GM04503 (cell line): ENCODE data around the gene LRMDA.
A peak's percentile ranks its signal among the peaks of the same experiment; 100 is the strongest.

ENCODE experiments used
- DNase-seq: peaks from one replicate; pipeline ENCODE4 v3.0.0-alpha.2; 2012; ENCODE audit warnings: low read depth

Gene LRMDA

DNA sequence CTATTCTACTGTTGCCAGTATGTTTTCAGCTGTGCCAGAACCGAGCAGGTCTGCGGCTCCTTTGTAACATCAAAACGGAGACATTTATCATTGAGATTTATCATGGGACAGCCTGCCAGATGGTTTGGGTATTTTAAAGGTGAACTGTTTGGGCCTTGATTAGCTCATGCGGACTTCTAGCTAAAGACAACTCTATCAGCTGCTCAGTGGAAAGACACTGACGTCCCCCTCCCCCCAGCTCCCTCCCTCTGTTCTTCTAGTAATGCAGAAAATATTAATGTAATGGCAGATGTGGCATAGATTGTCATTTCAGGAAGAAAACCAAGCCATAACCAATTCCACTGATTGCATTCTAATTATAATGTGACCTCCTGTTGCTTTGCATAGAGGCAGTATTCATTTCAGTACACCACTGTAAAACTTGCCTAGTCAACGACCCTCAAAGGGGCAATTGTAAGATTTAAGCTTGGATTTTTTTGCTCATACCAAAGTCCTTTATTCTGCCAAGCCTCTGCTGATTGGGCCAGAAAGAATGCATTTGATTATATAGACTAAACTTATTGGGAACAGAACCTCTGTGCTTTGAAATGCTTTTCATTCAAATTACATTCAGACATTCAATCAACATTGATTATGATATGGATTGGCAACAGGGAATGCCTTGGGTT is 966.8 kb downstream of the LRMDA start:
- DNase-seq, result no peak

DNA sequence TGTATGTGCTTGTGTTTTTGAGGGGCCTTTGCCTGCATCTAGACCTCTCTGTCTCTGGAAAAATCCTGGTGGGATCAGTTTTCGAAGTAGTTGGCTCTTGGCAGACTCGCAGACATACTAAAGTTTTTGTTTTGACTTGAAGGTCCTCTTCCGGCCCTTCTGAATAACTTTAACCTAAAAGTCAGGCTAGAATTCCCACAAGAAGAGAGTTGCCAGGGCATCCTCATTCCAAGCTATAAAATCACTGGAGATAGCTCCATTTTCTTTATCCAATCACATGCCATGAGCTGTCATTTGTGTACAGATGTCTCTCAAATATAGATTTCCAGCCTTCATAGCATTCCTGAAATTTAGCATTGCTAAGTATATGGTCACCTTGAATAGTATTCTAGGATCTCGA is 967.8 kb downstream of the LRMDA start:
- DNase-seq, result no peak

DNA sequence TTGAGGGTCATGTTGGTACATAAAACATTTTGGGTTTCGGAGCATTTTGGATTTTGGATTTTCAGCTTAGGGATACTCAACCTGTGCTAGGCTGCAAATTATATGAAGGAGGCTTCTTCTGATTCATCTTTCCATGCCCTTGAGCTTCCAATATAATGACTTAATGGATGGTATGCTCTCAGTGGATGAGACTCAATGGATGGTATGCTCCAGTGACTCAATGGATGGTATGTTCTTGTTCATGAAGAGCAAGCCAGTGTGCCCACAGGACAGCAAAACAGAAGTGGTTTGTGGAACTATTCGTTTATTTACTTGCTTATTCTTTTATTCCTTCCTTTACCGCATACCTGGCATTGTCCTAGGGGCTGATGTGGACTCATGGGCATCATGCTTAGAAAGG is 969.6 kb downstream of the LRMDA start:
- no peak for DNase-seq

DNA sequence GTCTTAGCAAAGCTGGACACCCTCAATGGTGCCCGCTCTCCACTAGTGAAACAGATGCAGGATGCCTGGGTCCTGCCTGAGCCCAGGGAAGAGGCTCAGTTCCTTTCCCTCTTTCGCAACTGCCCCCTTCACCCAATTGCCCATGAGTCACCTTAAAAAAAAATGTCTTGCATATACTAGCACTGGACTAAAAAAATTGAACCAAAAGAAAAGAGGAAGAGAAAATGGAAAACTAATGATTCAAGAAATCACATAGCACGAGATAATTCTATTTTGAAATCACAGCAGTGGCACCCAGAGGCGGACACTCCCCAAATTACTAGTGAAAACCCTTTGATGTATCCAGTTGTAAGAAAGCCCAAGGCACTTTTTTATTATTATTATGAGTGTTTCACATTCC is 972.5 kb downstream of the LRMDA start:
- DNase-seq, result peak; percentile 44

DNA sequence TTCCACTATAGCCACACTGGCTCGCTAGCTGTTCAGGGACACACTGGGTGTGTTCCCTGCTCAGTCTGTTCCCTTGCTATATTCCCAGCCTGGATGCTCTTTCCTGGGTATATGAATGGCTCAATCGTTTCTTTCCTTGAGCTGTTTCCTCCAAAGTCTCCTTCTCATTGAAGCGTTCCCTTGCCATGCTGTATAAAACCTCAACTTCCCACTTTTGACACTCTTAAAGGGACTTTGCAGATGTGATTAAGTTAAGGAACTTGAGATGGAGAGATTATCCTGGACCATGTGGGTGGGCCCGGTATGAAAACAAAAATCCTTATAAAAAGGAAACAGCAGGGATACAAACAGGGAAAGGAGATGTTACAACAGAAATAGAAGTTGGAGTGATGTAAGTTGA is 973.1 kb downstream of the LRMDA start:
- DNase-seq, result no peak

DNA sequence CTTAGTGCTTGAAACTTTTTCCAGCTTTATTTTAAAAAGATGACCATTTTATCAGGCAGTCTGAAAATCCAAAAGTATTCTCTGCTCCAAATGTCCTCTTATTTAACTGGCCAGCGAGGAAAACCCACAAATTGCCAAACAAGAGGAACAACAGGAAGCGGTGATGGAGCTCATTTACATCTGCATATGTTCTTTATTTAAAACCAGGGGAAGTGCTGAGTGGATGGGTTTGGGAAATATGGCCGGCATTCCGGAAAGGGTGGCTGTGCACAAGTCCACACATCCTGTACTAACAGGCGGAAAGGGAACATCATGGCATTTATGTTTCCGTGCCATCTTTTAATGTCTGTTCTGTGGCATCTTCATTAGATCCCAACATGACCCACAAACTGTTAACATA is 974.5 kb downstream of the LRMDA start:
- no peak for DNase-seq

DNA sequence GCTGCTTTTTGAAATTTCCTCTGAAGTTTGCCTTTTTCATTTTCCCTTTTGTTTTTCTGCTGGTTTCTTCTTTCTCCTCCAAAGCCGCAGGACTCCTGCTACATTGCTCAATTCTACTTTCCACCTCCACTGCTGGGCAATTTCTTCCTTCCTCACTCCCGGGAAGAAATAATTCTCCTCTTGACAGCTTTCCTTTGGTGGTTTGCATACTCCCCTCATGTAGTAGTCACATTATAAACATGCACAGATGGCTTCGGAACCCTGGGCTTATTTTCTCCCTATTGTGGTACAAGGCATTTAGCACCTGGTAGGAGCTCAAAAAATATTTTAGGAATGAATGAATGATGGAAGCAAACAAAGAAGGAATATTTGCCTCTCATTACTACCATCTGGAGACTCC is 977.2 kb downstream of the LRMDA start:
- no peak for DNase-seq

DNA sequence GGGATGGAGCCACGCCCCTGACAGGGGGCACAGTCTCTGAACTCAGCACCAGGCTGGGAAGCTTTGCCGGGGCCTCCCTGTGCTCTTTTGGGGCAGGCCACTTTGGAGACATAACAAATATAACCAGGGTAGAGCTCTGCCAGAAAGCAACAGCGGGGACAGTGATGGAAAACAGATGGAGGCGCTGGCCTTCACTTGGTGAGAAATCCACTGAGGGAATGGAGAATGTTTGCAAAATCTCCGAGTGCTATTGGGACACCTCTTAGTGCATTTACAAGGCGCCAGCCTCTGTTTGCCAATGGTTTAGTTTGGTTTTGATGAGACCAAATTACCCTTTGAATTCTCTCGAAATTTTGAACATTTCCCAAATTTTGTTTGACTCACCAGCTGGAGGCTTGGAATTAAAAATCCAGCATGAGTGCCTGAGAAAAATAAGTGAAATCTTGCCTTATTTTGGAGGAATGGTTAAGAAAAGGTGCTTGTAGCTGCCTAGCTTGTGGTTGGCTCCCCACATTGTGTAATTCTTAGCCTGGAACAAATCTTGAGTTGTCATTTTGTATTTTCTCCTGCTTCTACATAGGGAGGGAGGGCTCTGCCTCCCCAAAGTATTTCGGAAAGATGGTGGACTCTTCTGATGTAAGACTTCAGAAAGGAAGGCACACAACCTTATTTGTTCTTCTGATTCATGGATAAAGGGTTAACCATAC is 980.5 kb downstream of the LRMDA start:
- DNase-seq, result peak; percentile 89

DNA sequence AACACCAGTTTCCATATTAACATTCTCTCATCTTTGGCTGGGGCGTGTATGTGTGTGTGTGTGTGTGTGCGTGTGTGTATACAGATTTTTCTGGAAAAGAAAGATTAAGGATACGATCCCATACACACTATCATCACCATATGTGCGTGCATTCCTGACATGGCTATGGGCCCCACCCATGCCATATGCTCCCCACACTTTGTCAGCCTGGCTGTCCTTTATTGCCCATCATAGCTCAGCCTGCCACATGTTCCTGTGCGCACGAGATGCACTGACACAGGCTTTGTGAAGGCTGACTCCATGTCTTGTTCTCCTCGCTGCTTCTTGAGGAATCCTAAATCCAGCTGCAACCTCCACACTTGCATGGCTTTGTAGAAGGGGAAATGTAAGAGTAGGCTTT is 984.1 kb downstream of the LRMDA start:
- no peak for DNase-seq

DNA sequence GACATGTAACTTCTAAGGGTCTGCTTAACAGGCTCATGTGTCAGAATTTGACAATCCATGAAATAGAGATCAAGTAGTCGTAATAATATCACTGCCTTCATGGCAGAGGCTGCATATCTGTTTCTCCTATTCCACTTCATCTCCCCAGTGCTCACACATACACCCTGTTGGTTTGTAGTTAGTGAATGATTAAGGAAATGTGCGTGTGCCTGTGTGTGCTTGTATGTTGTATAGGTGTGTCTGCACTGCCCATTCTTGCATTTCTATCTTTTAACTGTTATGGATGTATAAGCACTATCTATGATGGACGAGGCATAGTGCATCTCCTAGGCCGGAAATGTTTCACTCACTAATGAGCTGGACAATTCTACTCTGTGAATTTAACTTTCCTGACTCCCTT is 985.2 kb downstream of the LRMDA start:
- DNase-seq, result no peak

DNA sequence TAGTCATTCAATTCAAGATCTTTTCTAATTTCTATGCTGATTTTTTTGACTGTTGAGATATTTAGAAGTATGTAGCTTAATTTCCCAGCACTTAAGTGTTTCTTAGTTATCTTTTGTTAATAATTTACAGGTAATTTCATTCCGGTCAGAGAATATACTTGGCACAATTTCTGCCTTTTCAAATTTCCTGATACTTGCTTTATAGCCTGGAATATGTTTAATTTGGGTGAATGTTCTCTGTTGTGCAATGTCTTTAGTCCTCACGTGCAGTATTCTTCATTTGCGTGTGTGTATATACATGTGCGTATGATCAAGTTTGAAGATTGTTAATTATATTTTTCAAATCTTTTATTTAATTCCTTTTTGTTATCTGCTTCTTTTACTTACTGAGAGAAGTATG is 989.3 kb downstream of the LRMDA start:
- DNase-seq, result no peak

DNA sequence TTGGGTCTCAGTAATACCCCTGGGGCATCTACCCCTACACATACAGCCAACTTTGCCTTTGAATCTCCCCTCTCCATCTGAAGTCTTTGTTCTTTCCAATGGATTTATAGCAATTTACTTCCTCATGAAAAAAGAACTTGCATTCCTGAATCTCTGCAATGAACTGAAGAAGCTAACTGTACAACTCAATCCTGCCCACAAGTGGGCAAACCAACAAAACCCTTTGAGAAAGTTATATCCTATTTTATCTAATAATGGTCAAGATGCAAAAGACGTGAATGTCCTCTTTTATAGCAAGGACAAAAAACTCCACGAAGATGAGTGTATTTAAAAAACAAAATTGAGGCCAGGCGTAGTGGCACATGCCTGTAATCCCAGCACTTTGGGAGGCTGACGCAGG is 991.3 kb downstream of the LRMDA start:
- no peak for DNase-seq

DNA sequence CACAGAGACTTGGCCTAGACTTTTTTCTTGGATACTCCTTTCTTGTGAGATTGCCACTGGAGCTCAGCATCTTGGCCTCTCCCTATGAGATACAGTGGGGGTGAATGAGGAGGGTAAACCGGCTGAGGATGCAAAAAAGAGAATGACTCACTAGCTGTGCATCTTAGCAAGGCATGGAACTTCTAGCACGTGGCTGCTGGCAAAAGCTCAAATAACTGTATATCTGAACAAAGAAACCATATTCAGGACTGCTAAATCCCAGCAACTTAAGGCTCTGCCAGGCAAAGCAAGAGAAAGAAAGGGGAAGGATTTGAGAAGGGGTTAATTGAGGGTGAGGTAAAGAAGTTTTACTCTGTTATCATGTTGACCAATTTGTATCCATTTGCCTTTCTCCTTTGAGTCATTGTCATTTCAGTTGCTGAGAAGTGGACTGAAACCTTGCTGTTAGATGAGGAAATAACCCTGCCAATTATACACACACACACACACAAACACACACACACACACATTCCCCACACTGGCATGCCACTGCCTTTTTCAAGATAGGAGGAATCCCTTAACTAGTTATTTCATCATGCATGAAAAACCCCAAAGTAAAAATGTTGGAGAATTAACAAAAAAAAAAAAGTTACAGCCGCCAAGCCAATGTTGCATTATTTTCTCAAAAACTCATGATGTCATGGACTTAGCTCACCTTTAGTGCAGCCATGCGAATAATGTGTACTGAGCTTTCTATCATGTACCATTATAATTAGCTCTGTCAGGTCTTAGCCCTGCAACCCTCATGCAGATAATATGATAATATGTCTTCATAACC is 997.3 kb downstream of the LRMDA start:
- peak; percentile 64 for DNase-seq

DNA sequence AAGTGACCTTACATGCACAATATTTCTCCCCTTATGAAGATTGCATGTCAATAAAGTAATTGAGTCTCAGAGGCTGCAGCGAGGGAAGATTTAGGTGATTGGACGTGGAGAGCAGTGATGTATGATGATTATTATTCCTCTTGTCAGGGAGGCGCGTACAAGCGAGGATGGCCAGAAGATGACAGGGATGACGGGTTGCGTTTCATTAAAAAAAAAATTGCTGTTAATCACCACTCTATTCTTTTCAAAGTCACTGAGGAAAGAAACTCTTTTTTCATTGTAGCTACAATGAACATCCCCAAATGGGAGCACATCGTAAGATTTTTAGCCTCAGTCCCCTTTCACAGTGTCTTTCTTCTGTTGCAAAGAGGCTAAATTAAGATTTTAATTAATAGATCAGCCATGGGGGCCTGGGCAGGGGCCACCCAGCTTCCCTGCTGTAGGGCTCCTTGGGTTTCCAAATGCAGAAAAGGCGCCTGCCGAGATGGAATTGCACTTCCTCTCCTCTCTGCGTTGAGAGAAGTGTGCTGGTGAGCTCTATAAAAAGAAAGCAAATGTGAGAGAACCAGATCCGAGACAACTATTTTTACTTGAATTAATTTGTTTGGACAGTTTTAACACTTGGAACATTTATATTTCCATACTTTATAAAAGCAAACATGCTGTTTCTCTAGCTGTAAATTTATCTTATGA is 998.1 kb downstream of the LRMDA start:
- DNase-seq, result no peak

DNA sequence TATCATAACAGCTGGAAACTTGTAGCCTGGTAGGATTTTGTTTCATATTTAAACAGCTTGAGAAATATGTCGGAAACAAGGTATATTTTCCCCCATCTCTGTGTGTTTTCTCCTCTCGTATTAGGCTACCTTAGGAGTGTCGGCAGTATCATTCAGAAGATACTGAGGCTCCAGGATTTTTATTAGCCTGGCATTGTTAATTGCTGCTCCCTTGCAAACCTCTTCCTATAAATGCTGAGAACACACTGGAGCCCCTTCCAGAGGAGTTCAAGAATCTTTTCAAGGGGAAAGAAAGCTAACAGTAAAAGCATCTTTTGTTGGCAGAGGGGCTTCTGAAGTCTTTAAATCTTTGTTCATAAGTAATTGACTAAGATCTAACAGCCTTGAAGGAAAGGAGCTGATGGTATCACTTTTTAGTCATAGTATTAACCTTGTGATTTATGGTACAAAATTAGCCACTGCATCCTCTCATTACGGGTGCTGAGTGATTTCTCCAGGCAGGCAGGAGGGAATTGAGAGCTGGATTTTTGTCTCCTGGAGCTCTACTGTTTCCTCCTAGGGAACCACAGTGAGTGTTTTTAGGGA is 998.7 kb downstream of the LRMDA start:
- no peak for DNase-seq

DNA sequence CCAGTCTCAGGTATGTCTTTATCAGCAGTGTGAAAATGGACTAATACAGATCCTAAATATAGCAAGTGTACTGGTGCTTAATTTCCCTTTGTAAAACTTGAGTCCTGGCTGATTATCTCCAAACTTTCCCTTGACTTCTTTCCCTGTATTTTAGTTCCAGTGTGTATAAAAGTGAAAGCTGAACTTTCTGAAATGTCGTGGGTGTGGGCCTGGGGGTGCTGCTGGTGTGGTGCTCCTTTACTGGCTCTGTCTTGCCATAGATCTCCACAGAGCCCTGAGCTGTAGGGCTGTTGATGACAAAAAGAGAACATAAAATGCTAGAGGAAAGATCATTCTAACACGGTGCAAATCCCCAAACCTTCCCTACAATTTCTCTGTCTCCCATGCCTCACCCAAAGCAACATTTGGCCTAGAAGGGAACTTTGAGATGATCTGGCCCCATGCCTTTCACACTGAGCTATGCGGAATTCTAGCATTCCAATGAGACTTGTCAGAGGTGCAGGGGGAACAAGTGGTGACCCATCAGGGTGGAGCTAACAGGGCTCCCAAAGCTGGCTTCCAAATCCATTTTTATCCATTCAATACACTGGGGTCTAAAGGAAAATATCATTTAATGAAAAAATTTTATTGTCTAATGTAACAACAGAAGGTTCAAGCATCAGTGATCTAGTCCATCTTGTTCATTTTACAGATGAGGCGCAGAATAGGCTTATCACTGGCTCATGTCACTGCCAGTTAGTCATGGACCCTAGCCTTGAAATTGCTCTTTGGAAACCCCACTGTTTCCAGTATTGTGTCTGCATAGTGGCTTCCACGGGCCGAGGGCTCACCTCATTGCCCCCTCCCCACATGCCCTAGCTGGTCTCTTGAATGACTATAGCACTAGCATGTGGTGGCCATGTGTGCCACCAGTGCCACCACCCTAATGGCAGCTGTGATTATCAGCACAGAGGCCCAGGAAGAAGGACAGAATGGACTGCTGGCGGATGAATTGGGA is 1000.9 kb downstream of the LRMDA start:
- DNase-seq, result peak; percentile 75

DNA sequence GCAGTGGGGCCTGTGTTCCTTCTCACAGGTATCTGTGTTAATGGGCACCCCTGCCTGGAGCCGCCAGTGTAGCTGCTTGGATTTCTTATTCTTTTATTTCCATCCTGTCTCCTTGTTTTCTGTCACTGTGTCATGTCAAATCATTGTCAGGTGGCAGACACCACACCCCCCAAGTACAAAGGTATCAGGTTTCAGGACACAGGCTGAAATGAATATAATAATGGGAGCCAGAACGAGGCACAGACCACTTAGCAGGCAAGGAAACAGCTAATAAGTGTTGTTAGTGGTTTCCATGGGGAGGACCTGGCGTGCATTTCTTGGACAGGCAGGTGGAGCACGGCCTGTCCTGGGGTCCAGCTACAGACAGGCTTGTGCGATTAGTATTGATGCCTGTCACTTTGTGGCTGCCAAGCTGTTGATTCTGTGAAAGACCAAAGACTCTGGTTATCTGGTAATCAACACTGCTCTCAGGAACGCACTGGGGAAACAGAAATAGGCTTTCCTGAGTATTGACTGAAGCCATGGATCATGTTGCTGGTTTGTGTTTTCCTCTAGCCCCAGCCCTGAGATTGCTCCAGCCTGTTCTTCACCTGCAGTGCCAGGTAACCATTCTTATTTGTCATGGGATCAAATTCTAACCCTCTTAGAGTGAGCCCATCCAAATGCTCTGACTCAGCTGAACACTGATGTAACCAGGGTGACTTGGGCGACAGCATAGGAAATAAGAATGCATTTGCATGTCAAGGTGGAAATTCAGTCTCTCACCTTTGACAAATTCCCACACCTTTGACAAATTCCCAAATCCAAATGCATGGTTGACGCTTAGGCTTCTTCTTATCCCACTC is 1002.0 kb downstream of the LRMDA start:
- DNase-seq, result no peak

DNA sequence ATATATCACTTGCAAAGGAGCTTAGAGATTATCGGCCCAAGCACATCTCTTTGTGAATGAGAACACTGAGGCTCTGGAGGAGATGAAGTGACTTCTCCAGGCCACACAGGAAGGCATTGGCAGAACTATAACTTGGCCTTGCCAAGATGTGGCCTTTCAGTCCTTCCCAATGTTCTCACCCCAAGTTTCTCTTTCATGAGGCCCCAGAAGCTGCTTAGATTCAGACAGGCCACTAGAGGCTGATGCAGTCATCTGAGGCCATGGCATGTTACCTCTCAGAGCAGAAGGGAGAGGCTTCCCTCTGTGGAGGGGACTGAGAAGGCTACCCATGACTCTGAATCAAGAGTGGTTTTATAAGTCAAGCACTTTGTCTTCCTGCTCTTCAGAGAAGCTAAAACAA is 1003.7 kb downstream of the LRMDA start:
- DNase-seq, result no peak

DNA sequence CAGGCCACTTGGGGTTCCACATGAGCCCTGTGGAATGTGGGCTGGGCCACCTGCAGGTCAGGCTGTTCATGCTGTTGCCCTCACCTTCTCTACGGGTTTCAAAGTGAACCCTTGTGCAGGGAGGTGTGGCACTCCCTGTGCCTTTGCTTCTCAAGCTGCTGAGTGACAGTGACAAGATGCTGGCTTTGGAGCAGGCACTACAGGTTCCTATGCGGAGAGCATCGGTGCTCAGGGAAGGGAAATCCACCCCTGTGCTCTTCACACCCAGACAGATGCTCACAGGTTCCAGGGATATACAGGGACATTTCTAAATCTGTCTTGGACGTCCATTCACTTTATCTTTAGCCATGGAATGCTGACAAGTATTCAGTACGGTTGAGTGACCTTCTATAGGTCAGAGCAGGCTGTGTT is 1005.0 kb downstream of the LRMDA start:
- no peak for DNase-seq

DNA sequence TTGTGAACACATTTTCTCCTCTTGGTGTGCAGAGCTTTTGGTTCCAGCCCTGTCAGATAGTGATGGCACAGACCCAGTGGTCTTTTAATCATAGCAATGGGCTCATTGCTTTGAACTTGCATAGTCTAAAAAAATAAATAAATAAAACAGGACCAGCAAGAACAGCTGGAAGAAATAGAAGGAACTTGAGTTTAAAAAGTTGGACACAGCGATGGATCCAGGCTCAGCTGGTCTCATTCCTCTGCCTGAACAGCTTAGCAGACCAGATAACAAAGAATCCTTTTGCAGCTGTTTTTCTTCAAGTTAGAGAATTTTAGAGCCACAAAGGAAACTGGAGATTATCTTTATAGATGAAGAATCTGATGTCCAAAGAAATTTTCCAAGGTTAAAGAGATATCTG is 1005.6 kb downstream of the LRMDA start:
- DNase-seq, result no peak
